Measurements from ENCODE around the gene SUGCT. TPM values are rescaled to one million over a fixed set of nuclear protein-coding genes. Genes with fewer than 3 reads are reported as not detected.

Gene SUGCT
- total and polyA plus RNA-seq, 9 of the 15 experiments (the other 6 are each of a cell fraction or from before 2014, with no cell fraction given): 0.58 to 2.5 (median 1.4) TPM

GRCh38 chr7:40300146-40300670 lies 165.4 kb downstream of the SUGCT start:
- no peak overlapping the region for H2AFZ ChIP-seq (ENCODE audit: low read depth, low read length)
- ATAC-seq: no peak
- H3K9me3 ChIP-seq (replicated peaks; ENCODE audit: control insufficient read depth, insufficient read depth, low read depth, low read length): no peaks in the 10 kb centered on the region
- no peak for DNase-seq (ENCODE audit: extremely low read depth in 1 of 4, low spot score in 3 of 4)
- no peaks in the 10 kb centered on the region for H3K9me1 ChIP-seq (ENCODE audit: control insufficient read depth, insufficient read depth, low read length)
- in situ Hi-C loops (cut with MboI) (no loop called here), intact Hi-C loops (cut with micrococcal nuclease) (no loop called here)
- H4K20me1 ChIP-seq (replicated peaks; ENCODE audit: control insufficient read depth, insufficient read depth, low read length): no peaks in the 10 kb centered on the region
- H3K4me1 ChIP-seq (replicated peaks in 1 of 2; ENCODE audit: control insufficient read depth in 2 of 2, insufficient read depth in 2 of 2, low read length in 2 of 2): no peaks in the 10 kb centered on the region
- TF ChIP-seq CBX8 (IDR thresholded peaks at IDR 0.05; ENCODE audit: borderline replicate concordance, extremely low read depth, low read depth, low read length, poor library complexity, severe bottlenecking) (no peak), L3MBTL2 (IDR thresholded peaks at IDR 0.05) (no peak)
- H3K79me2 ChIP-seq (ENCODE audit: control insufficient read depth, insufficient read depth, low read length): no peaks in the 10 kb centered on the region
- no TSS peak for BruUV-seq (replicated peaks)
- 0% methylated on average over 3 of the region's 3 CpGs for WGBS (ENCODE audit: insufficient coverage, low coverage, missing lambda C conversion rate)
- H3K4me2 ChIP-seq (ENCODE audit: insufficient read depth, low read length): no peak overlapping the region
- H3K4me3 ChIP-seq: no peak overlapping the region
- no peak overlapping the region for H3K27ac ChIP-seq (ENCODE audit: extremely low read depth, low read depth, low read length)
- H3K27me3 ChIP-seq (ENCODE audit: control insufficient read depth in 2 of 2, insufficient read depth in 2 of 2, low read length in 2 of 2): no peaks in the 10 kb centered on the region
- H3K36me3 ChIP-seq (ENCODE audit: control insufficient read depth, insufficient read depth, low read length): no peaks in the 10 kb centered on the region
- POLR2A ChIA-PET: no interaction called here
- no peak overlapping the region for H3K9ac ChIP-seq (ENCODE audit: insufficient read depth in 1 of 2, low read depth in 2 of 2, low read length in 2 of 2)
- CTCF ChIA-PET (ENCODE audit: low intra/inter-chr PET ratio): no interaction called here
- no peak for FAIRE-seq

GRCh38 chr7:40301486-40302068 lies 166.8 kb downstream of the SUGCT start:
- H3K9me1 ChIP-seq (ENCODE audit: control insufficient read depth, insufficient read depth, low read length): no peaks in the 10 kb centered on the region
- H3K36me3 ChIP-seq (ENCODE audit: control insufficient read depth, insufficient read depth, low read length): no peaks in the 10 kb centered on the region
- H4K20me1 ChIP-seq (replicated peaks; ENCODE audit: control insufficient read depth, insufficient read depth, low read length): no peaks in the 10 kb centered on the region
- no peak overlapping the region for H3K4me2 ChIP-seq (ENCODE audit: insufficient read depth, low read length)
- no peak for DNase-seq (ENCODE audit: extremely low read depth in 1 of 4, low spot score in 3 of 4)
- BruUV-seq (replicated peaks): no TSS peak
- no peak overlapping the region for H3K4me3 ChIP-seq
- CTCF ChIA-PET (ENCODE audit: low intra/inter-chr PET ratio): no interaction called here
- ATAC-seq: no peak
- intact Hi-C loops (cut with micrococcal nuclease): no loop called here
- POLR2A ChIA-PET: no interaction called here
- TF ChIP-seq ZNF316 (IDR thresholded peaks at IDR 0.05) (no peak), ZNF512 (tag; IDR thresholded peaks at IDR 0.05) (no peak), FOXK2 (conservative IDR thresholded peaks at IDR 0.05 in 1 of 2, IDR thresholded peaks at IDR 0.05 in 1 of 2; ENCODE audit: low read depth in 2 of 2) (no peak), NR2F6 (CRISPR knock-in tag; IDR thresholded peaks at IDR 0.05) (no peak), ZNF232 (CRISPR knock-in tag; IDR thresholded peaks at IDR 0.05) (no peak)
- FAIRE-seq: no peak
- H3K27me3 ChIP-seq (ENCODE audit: control insufficient read depth in 2 of 2, insufficient read depth in 2 of 2, low read length in 2 of 2): no peaks in the 10 kb centered on the region
- H3K27ac ChIP-seq (ENCODE audit: extremely low read depth, low read depth, low read length): no peak overlapping the region
- in situ Hi-C loops (cut with MboI): no loop called here
- H3K9ac ChIP-seq (ENCODE audit: insufficient read depth in 1 of 2, low read depth in 2 of 2, low read length in 2 of 2): no peak overlapping the region
- no peaks in the 10 kb centered on the region for H3K79me2 ChIP-seq (ENCODE audit: control insufficient read depth, insufficient read depth, low read length)
- no peaks in the 10 kb centered on the region for H3K4me1 ChIP-seq (replicated peaks in 1 of 2; ENCODE audit: control insufficient read depth in 2 of 2, insufficient read depth in 2 of 2, low read length in 2 of 2)
- no peaks in the 10 kb centered on the region for H3K9me3 ChIP-seq (replicated peaks; ENCODE audit: control insufficient read depth, insufficient read depth, low read depth, low read length)
- WGBS (ENCODE audit: insufficient coverage, low coverage, missing lambda C conversion rate): 0% methylated on average over 1 of the region's 1 CpG
- H2AFZ ChIP-seq (ENCODE audit: low read depth, low read length): no peak overlapping the region

Data from K562 (cell line).